Lung (tissue), 12 donors: ENCODE measurements around the gene CEP192. TPM values are rescaled to one million over a fixed set of nuclear protein-coding genes. Genes with fewer than 3 reads are reported as not detected.
"Not testable (repeated sequence)": the region's sequence is repeated elsewhere in the genome, so short reads cannot be mapped to it uniquely, and the experiment has no call there.

Experiments
- ATAC-seq: fragments of 200-7000 bp; cut with Tn5 transposase; one replicate; pipeline ENCODE4 v1.9.1; 2020; ENCODE audit warnings: moderate number of reproducible peaks; ENCODE audit not compliant: insufficient read depth, low FRiP score
- DNase-seq, 3 donors: peaks; one replicate each; pipeline ENCODE4 v3.0.0-alpha.2; 2013 to 2017
- H3K27ac ChIP-seq, 2 donors: one replicate each; pipeline ENCODE4 v1.5.1; 2013; ENCODE audit warnings: mild to moderate bottlenecking in 2 of 2, moderate library complexity in 2 of 2, control low read depth in 1 of 2, inconsistent platforms in 1 of 2, low read depth in 1 of 2, low read length in 1 of 2
- H3K27me3 ChIP-seq, 3 donors: one replicate each; pipeline ENCODE4 v1.5.1; 2013; ENCODE audit warnings: low read length in 2 of 3; ENCODE audit not compliant: control insufficient read depth in 3 of 3, insufficient read depth in 3 of 3
- H3K36me3 ChIP-seq, 4 donors: one replicate each; pipeline ENCODE4 v1.5.1; 2013; ENCODE audit warnings: low read length in 4 of 4, mild to moderate bottlenecking in 1 of 4, moderate library complexity in 1 of 4; ENCODE audit not compliant: control insufficient read depth in 4 of 4, insufficient read depth in 4 of 4
- H3K4me1 ChIP-seq, 5 donors: one replicate each; pipeline ENCODE4 v1.5.1; 2013; ENCODE audit warnings: low read length in 5 of 5, mild to moderate bottlenecking in 2 of 5, moderate library complexity in 1 of 5; ENCODE audit not compliant: control insufficient read depth in 5 of 5, insufficient read depth in 5 of 5
- H3K4me3 ChIP-seq: one replicate; pipeline ENCODE4 v1.5.1; 2013; ENCODE audit warnings: mild to moderate bottlenecking, control low read depth, moderate library complexity
- H3K9ac ChIP-seq, 2 donors: one replicate each; pipeline ENCODE4 v1.5.1; 2013; ENCODE audit warnings: low read length in 2 of 2, control low read depth in 1 of 2; ENCODE audit not compliant: insufficient read depth in 1 of 2
- H3K9me3 ChIP-seq, 4 donors: one replicate each; pipeline ENCODE4 v1.5.1; 2013; ENCODE audit warnings: low read length in 3 of 4, mild to moderate bottlenecking in 1 of 4, moderate library complexity in 1 of 4; ENCODE audit not compliant: control insufficient read depth in 4 of 4, insufficient read depth in 3 of 4
- WGBS, 2 donors: extraction: QIAGEN DNeasy Blood & Tissue Kit; methylation state at CpG; one replicate each; pipeline ENCODE4 v1.1.7; 2013; 5-methylcytosine and 5-hydroxymethylcytosine counted together
- polyA plus RNA-seq, 2 donors: library from polyadenylated mRNA; stranded (reverse); fragments of 200-250 nt; gene quantifications; one replicate each; pipeline ENCODE4 v1.2.1, GENCODE V29; 2013
- total RNA-seq, 2 donors: library from RNA; depleted of rRNA in 1 of 2; stranded (reverse); fragments of >200 nt in 1 of 2; gene quantifications; one replicate each; pipeline ENCODE4 v1.2.1, GENCODE V29; 2014 to 2021
- TF ChIP-seq, protein P1 (sequence below): IDR thresholded peaks from 2 replicates; pipeline ENCODE4 v1.5.1; 2012; ENCODE audit warnings: mild to moderate bottlenecking; ENCODE audit errors: control extremely low read depth, extremely low read depth
- donor health status: control.
- donor health status: control.
- donor health status: Bipolar disorder and iron deficiency.
- donor health status: healthy.
- donor health status: DM: yes; HTN: yes; CAD: no.

CEP192 gene
- total and polyA plus RNA-seq, 4 donors = 8.0 to 43.0 (median 16.6) TPM

DNA sequence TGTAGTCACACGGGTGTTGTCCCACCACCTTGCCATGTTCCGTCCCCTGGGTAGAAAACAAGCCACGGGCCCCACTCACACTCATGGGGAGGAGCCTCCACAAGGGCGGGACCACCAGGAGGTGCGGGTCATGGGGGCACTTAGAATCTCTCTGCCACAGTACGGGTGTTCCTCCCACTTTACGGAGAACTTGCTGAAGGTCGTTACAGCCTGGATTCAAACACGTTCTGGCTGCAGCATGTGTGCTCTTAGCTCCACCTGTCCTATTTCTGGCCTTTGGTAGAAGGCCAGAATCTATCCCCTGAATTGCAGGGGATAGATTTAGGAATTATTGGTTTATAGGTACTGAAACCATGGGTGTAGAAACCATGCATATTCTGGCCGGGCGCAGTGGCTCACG lies 14.9 kb upstream of the CEP192 start:
- no peaks in the 10 kb centered on the region for H3K27me3 ChIP-seq
- no peaks in the 10 kb centered on the region for H3K4me1 ChIP-seq
- TF ChIP-seq, protein P1, sequence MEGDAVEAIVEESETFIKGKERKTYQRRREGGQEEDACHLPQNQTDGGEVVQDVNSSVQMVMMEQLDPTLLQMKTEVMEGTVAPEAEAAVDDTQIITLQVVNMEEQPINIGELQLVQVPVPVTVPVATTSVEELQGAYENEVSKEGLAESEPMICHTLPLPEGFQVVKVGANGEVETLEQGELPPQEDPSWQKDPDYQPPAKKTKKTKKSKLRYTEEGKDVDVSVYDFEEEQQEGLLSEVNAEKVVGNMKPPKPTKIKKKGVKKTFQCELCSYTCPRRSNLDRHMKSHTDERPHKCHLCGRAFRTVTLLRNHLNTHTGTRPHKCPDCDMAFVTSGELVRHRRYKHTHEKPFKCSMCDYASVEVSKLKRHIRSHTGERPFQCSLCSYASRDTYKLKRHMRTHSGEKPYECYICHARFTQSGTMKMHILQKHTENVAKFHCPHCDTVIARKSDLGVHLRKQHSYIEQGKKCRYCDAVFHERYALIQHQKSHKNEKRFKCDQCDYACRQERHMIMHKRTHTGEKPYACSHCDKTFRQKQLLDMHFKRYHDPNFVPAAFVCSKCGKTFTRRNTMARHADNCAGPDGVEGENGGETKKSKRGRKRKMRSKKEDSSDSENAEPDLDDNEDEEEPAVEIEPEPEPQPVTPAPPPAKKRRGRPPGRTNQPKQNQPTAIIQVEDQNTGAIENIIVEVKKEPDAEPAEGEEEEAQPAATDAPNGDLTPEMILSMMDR = no peak
- no peak overlapping the region for H3K9ac ChIP-seq
- no peak for ATAC-seq
- H3K4me3 ChIP-seq = no peak overlapping the region
- no peak for DNase-seq
- 91 to 93% methylated on average over 12 of the region's 12 CpGs for WGBS, 2 donors
- peaks cover 18 to 26% (median 20%) of the 10 kb centered on the region in 4 donors for H3K36me3 ChIP-seq
- H3K9me3 ChIP-seq = no peaks in the 10 kb centered on the region
- H3K27ac ChIP-seq = no peak overlapping the region

DNA sequence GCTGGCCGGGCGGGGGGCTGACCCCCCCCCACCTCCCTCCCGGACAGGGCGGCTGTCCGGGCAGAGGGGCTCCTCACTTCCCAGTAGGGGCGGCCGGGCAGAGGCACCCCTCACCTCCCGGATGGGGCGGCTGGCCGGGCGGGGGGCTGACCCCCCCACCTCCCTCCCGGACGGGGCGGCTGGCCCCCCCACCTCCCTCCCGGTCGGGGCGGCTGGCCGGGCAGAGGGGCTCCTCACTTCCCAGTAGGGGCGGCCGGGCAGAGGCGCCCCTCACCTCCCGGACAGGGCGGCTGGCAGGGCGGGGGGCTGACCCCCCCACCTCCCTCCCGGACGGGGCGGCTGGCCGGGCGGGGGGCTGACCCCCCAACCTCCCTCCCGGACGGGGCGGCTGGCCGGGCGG lies 11.1 kb upstream of the CEP192 start:
- H3K27me3 ChIP-seq, H3K4me1 ChIP-seq, H3K9me3 ChIP-seq, DNase-seq, H3K27ac ChIP-seq, ATAC-seq, H3K4me3 ChIP-seq, H3K9ac ChIP-seq: not testable (repeated sequence)
- H3K36me3 ChIP-seq = peaks cover 2 to 16% (median 13%) of the 10 kb centered on the region in 4 donors
- 95 to 97% methylated on average over 5 to 28 of the region's 34 CpGs for WGBS, 2 donors

DNA sequence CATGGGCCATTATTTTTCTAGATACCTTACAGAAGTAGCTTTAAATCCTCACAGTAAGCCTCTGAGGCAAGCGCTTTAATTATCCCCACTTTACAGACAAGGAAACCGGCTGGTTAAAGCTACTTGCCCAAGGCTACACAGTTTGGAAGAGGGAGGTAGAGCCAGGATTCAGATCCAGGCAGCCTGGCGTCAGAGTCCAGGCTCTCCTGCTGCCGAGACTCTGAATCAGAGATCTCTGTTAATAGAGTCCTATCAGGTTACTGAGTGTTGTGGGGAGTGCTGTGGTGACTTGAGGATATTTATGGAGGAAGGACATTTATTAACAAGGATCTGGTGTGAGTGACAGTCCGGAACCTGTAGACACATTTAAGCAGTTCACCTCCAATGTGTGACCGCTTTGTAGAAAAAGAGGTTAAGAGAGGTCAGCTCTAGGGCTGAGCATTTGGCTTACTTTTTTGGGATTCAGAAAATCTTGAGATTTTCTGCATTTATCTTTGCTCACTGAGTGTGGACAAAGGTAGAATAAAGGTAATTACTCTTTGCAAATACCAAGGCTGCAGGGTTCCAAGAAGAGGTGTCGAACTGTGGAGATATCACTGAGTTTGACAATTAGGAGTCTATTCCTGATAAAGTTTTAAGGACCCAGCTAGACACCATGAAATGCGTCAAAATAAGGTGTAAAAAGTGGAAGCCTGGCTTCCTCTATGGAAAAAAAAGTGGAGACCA lies 1.6 kb upstream of the CEP192 start:
- H3K27ac ChIP-seq = no peak overlapping the region
- H3K4me3 ChIP-seq = no peak overlapping the region
- no peak for ATAC-seq
- peaks cover 2 to 22% (median 10%) of the 10 kb centered on the region in 5 donors for H3K4me1 ChIP-seq
- H3K36me3 ChIP-seq = peaks cover 0 to 9% (median 3%) of the 10 kb centered on the region in 4 donors
- TF ChIP-seq, protein P1 = no peak
- no peaks in the 10 kb centered on the region for H3K27me3 ChIP-seq
- no peaks in the 10 kb centered on the region for H3K9me3 ChIP-seq
- no peak for DNase-seq
- H3K9ac ChIP-seq = no peak overlapping the region
- 88 to 91% methylated on average over 8 of the region's 8 CpGs for WGBS, 2 donors

DNA sequence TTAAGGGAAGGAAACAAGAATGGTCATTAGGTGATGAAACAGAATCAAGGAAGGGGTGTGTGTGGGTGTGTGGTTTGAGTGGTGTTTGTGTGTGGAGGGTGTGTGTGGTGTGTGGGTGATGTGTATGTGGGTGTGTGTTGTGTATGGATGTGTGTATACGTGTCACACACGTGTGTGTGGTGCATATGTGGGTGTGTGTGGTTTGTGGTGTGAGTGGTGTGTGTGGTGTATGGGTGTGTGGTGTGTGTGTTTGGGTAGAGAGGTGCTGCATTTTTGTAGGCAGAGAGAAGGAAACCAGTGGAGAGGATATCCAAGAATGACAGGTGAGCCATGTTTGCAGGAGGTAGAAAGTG lies 1.1 kb upstream of the CEP192 start:
- H3K27ac ChIP-seq = no peak overlapping the region
- H3K36me3 ChIP-seq = peaks cover 0 to 7% (median 2%) of the 10 kb centered on the region in 4 donors
- peak in 1 of 3 donors; percentile 4 for DNase-seq
- no peak overlapping the region for H3K4me3 ChIP-seq
- H3K9ac ChIP-seq = no peak overlapping the region
- WGBS, 2 donors = 34 to 39% methylated on average over 2 of the region's 2 CpGs
- peaks cover 2 to 22% (median 10%) of the 10 kb centered on the region in 5 donors for H3K4me1 ChIP-seq
- no peaks in the 10 kb centered on the region for H3K9me3 ChIP-seq
- TF ChIP-seq, protein P1 = no peak
- no peaks in the 10 kb centered on the region for H3K27me3 ChIP-seq
- ATAC-seq = no peak
